Esophagus squamous epithelium (tissue), 4 donors: ENCODE measurements around the gene PPP3CA.

Experiments used
- CTCF ChIP-seq, 6 experiments: fragments of 450-650 bp in 4 of 6; fragments of 200-600 bp in 2 of 6; sonication (generic) in 2 of 6; IDR thresholded peaks; one replicate each; pipeline ENCODE4 v1.5.1; 2016 to 2019; ENCODE audit warnings: antibody characterized with exemption in 6 of 6, mild to moderate bottlenecking in 4 of 6, moderate library complexity in 4 of 6
- POLR2A ChIP-seq, 4 donors: fragments of 450-650 bp; IDR thresholded peaks; one replicate each; pipeline ENCODE4 v1.6.1; 2017; ENCODE audit warnings: antibody characterized with exemption in 4 of 4, mild to moderate bottlenecking in 4 of 4, moderate library complexity in 3 of 4

GRCh38 chr4:101218894-101219293 lies 128.4 kb downstream of the PPP3CA start:
- TF ChIP-seq CTCF (IDR thresholded peaks at IDR 0.05), result no peak
- no peak for TF ChIP-seq POLR2A (IDR thresholded peaks at IDR 0.05)
